HepG2 (cell line): Measurements from ENCODE around the gene GGA3. TPM values are rescaled to one million over a fixed set of nuclear protein-coding genes. Genes with fewer than 3 reads are reported as not detected.

ENCODE experiments used
- DMAP1 ChIP-seq: IDR thresholded peaks from 2 replicates; pipeline ENCODE4 v1.6.1; 2016
- ERF ChIP-seq: IDR thresholded peaks from 2 replicates; pipeline ENCODE4 v1.6.1; 2018; ENCODE audit warnings: missing biosample characterization, missing genetic modification reagents
- HHEX ChIP-seq: IDR thresholded peaks from 2 replicates; pipeline ENCODE4 v1.6.1; 2016; ENCODE audit warnings: control low read depth
- MAFF ChIP-seq: IDR thresholded peaks from 2 replicates; pipeline ENCODE4 v1.6.1; 2011; ENCODE audit warnings: low read depth, low read length, improper control_type of control experiment
- MAFG ChIP-seq: sonication (generic); formaldehyde crosslinking; IDR thresholded peaks from 2 replicates; pipeline ENCODE4 v1.5.1; 2020; ENCODE audit warnings: mild to moderate bottlenecking, missing genetic modification reagents
- MEF2D ChIP-seq: sonication (generic); formaldehyde crosslinking; IDR thresholded peaks from 2 replicates; pipeline ENCODE4 v1.5.1; 2020; ENCODE audit warnings: mild to moderate bottlenecking, missing genetic modification reagents
- MIER2 ChIP-seq: IDR thresholded peaks from 2 replicates; pipeline ENCODE4 v1.6.1; 2016; ENCODE audit warnings: missing biosample characterization, missing genetic modification reagents
- MTA3 ChIP-seq: sonication (generic); formaldehyde crosslinking; IDR thresholded peaks from 2 replicates; pipeline ENCODE4 v1.4.0; 2020; ENCODE audit warnings: missing genetic modification reagents
- PHB2 ChIP-seq: fragments of 450-650 bp; IDR thresholded peaks from 2 replicates; pipeline ENCODE4 v1.6.1; 2018; ENCODE audit not compliant: partially characterized antibody
- POLR2A ChIP-seq, 2 experiments: IDR thresholded peaks; 2 replicates each; pipeline ENCODE4 v1.6.1; 2011; ENCODE audit warnings: low read depth in 2 of 2, low read length in 2 of 2, mild to moderate bottlenecking in 1 of 2, moderate library complexity in 1 of 2; ENCODE audit not compliant: insufficient read depth in 1 of 2
- POLR2AphosphoS5 ChIP-seq: IDR thresholded peaks from 2 replicates; pipeline ENCODE4 v1.6.1; 2012; ENCODE audit warnings: low read depth, low read length
- ZNF101 ChIP-seq: sonication (generic); formaldehyde crosslinking; IDR thresholded peaks from 2 replicates; pipeline ENCODE4 v1.4.0; 2020; ENCODE audit warnings: mild to moderate bottlenecking, low read depth, missing genetic modification reagents, borderline replicate concordance
- ZNF33A ChIP-seq: sonication (generic); formaldehyde crosslinking; IDR thresholded peaks from 2 replicates; pipeline ENCODE4 v1.5.1; 2020; ENCODE audit warnings: missing genetic modification reagents, mild to moderate bottlenecking, moderate library complexity, borderline replicate concordance
- ZNF614 ChIP-seq: IDR thresholded peaks from 2 replicates; pipeline ENCODE4 v1.6.1; 2018; ENCODE audit warnings: missing biosample characterization, missing genetic modification reagents, inconsistent platforms, borderline replicate concordance
- polyA plus RNA-seq, 8 experiments: library from polyadenylated mRNA; depleted of rRNA in 3 of 8; stranded (reverse) in 7 of 8; unstranded in 1 of 8; fragments of >200 nt; fragmentation: Illumina TruSeq in 4 of 8; extraction: Trizol in 4 of 8; gene quantifications; 2 replicates each; pipeline versions ENCODE4 v1.2.1 to v1.2.3, GENCODE V29; 2011 to 2016; ENCODE audit warnings: low read depth in 4 of 8, missing spikeins in 1 of 8, mixed read lengths in 1 of 8; ENCODE audit not compliant: insufficient read depth in 1 of 8
- total RNA-seq, 5 experiments: library from RNA; depleted of rRNA; stranded (reverse); fragments of >200 nt; fragmentation: Illumina TruSeq; extraction: Trizol; gene quantifications; 2 replicates each; pipeline ENCODE4 v1.2.3, GENCODE V29; 2016; ENCODE audit warnings: low read depth in 1 of 5
- TF ChIP-seq, protein P1 (sequence below): sonication (generic); formaldehyde crosslinking; IDR thresholded peaks from 2 replicates; pipeline ENCODE4 v1.8.1; 2023; ENCODE audit warnings: mild to moderate bottlenecking, missing genetic modification reagents
- TF ChIP-seq, protein P2 (sequence below): sonication (generic); formaldehyde crosslinking; conservative IDR thresholded peaks from 2 replicates; pipeline ENCODE4 v1.4.0; 2020; ENCODE audit warnings: missing genetic modification reagents
- TF ChIP-seq, protein P3 (sequence below): IDR thresholded peaks from 2 replicates; pipeline ENCODE4 v1.6.1; 2016; ENCODE audit warnings: low read depth, missing genetic modification reagents, missing compliant biosample characterization
- TF ChIP-seq, protein P4 (sequence below): sonication (generic); formaldehyde crosslinking; IDR thresholded peaks from 2 replicates; pipeline ENCODE4 v1.5.0; 2020; ENCODE audit warnings: missing genetic modification reagents
- TF ChIP-seq, protein P5 (sequence below): sonication (generic); formaldehyde crosslinking; IDR thresholded peaks from 2 replicates; pipeline ENCODE4 v1.9.0; 2021; ENCODE audit warnings: missing genetic modification reagents, mild to moderate bottlenecking, borderline replicate concordance

Gene GGA3
- total and polyA plus RNA-seq, 2 of the 13 experiments (the other 11 are each of a cell fraction or from before 2014, with no cell fraction given) = 28.4 to 43.7 TPM

DNA sequence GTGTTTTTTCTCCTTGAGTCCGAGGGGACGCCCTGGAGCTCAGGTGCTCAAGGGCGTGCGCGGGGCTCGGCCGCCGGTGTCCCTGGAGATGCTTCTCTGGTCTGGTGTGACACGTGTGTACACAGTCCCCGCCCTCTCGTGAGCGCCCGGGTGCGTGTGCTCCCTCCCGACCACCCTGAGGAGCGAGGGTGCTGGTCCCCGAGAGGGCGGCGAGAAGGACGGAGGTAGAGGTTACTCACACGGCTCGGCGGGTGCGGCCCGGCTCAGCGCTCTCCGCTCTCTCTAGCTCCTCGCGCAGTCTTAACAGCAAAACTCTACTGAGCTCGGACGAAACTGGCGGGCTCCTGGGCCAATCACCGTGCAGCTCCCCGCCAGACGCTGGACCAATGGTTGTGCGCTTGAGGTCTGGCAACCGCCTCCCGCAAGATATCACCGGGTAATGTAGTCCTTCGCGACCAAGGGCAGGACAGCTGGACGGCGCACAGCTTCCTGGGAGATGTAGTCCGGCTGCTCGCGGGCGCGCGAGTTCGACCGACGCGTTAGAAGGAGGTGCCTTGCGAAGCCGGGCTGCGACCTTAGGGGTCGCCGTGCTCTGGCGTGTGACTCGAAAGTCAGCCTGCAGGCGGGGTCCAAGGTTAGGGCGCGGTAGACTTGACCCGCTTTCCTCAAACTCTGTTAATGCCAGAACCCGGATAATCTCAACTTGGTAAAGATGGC, 27.9 kb upstream of the GGA3 start, which contains the start of gene SLC25A19 (continued):
- TF ChIP-seq, protein P1, sequence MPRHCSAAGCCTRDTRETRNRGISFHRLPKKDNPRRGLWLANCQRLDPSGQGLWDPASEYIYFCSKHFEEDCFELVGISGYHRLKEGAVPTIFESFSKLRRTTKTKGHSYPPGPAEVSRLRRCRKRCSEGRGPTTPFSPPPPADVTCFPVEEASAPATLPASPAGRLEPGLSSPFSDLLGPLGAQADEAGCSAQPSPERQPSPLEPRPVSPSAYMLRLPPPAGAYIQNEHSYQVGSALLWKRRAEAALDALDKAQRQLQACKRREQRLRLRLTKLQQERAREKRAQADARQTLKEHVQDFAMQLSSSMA = peak; percentile 63; the same call in 1 of the 2 replicates
- no peak for TF ChIP-seq MAFG (CRISPR knock-in tag)
- no peak for TF ChIP-seq ZNF101 (CRISPR knock-in tag)
- peak; percentile 76 for TF ChIP-seq MEF2D (CRISPR knock-in tag)
- TF ChIP-seq DMAP1 = peak; percentile 89; the same call in 1 of the 2 replicates
- no peak for TF ChIP-seq MTA3 (CRISPR knock-in tag)
- TF ChIP-seq, protein P2, sequence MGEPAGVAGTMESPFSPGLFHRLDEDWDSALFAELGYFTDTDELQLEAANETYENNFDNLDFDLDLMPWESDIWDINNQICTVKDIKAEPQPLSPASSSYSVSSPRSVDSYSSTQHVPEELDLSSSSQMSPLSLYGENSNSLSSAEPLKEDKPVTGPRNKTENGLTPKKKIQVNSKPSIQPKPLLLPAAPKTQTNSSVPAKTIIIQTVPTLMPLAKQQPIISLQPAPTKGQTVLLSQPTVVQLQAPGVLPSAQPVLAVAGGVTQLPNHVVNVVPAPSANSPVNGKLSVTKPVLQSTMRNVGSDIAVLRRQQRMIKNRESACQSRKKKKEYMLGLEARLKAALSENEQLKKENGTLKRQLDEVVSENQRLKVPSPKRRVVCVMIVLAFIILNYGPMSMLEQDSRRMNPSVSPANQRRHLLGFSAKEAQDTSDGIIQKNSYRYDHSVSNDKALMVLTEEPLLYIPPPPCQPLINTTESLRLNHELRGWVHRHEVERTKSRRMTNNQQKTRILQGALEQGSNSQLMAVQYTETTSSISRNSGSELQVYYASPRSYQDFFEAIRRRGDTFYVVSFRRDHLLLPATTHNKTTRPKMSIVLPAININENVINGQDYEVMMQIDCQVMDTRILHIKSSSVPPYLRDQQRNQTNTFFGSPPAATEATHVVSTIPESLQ = no peak
- peak; percentile 67 for TF ChIP-seq MIER2 (CRISPR knock-in tag)
- TF ChIP-seq, protein P3, sequence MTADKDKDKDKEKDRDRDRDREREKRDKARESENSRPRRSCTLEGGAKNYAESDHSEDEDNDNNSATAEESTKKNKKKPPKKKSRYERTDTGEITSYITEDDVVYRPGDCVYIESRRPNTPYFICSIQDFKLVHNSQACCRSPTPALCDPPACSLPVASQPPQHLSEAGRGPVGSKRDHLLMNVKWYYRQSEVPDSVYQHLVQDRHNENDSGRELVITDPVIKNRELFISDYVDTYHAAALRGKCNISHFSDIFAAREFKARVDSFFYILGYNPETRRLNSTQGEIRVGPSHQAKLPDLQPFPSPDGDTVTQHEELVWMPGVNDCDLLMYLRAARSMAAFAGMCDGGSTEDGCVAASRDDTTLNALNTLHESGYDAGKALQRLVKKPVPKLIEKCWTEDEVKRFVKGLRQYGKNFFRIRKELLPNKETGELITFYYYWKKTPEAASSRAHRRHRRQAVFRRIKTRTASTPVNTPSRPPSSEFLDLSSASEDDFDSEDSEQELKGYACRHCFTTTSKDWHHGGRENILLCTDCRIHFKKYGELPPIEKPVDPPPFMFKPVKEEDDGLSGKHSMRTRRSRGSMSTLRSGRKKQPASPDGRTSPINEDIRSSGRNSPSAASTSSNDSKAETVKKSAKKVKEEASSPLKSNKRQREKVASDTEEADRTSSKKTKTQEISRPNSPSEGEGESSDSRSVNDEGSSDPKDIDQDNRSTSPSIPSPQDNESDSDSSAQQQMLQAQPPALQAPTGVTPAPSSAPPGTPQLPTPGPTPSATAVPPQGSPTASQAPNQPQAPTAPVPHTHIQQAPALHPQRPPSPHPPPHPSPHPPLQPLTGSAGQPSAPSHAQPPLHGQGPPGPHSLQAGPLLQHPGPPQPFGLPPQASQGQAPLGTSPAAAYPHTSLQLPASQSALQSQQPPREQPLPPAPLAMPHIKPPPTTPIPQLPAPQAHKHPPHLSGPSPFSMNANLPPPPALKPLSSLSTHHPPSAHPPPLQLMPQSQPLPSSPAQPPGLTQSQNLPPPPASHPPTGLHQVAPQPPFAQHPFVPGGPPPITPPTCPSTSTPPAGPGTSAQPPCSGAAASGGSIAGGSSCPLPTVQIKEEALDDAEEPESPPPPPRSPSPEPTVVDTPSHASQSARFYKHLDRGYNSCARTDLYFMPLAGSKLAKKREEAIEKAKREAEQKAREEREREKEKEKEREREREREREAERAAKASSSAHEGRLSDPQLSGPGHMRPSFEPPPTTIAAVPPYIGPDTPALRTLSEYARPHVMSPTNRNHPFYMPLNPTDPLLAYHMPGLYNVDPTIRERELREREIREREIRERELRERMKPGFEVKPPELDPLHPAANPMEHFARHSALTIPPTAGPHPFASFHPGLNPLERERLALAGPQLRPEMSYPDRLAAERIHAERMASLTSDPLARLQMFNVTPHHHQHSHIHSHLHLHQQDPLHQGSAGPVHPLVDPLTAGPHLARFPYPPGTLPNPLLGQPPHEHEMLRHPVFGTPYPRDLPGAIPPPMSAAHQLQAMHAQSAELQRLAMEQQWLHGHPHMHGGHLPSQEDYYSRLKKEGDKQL (CRISPR knock-in tag) = no peak; the same call in 1 of the 2 replicates
- TF ChIP-seq PHB2 = no peak
- no peak for TF ChIP-seq ZNF33A (CRISPR knock-in tag)
- TF ChIP-seq POLR2AphosphoS5 = peak; percentile 97
- TF ChIP-seq ERF = peak; percentile 95
- TF ChIP-seq MAFF = no peak
- TF ChIP-seq POLR2A (IDR thresholded peaks at IDR 0.05; ENCODE audit: insufficient read depth in 1 of 2, low read depth in 2 of 2, low read length in 2 of 2) = peak; percentile 94 to 99
- TF ChIP-seq, protein P4, sequence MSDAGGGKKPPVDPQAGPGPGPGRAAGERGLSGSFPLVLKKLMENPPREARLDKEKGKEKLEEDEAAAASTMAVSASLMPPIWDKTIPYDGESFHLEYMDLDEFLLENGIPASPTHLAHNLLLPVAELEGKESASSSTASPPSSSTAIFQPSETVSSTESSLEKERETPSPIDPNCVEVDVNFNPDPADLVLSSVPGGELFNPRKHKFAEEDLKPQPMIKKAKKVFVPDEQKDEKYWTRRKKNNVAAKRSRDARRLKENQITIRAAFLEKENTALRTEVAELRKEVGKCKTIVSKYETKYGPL = no peak
- no peak for TF ChIP-seq HHEX
- peak; percentile 95; the same call in 1 of the 2 replicates for TF ChIP-seq ZNF614 (CRISPR knock-in tag)
- TF ChIP-seq, protein P5, sequence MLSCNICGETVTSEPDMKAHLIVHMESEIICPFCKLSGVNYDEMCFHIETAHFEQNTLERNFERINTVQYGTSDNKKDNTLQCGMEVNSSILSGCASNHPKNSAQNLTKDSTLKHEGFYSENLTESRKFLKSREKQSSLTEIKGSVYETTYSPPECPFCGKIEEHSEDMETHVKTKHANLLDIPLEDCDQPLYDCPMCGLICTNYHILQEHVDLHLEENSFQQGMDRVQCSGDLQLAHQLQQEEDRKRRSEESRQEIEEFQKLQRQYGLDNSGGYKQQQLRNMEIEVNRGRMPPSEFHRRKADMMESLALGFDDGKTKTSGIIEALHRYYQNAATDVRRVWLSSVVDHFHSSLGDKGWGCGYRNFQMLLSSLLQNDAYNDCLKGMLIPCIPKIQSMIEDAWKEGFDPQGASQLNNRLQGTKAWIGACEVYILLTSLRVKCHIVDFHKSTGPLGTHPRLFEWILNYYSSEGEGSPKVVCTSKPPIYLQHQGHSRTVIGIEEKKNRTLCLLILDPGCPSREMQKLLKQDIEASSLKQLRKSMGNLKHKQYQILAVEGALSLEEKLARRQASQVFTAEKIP (CRISPR knock-in tag) = no peak
